CD14-positive monocyte (primary cell): ENCODE results near the gene FOXO6. TPM values are rescaled to one million over a fixed set of nuclear protein-coding genes. Genes with fewer than 3 reads are reported as not detected.

ENCODE experiments used
- DNase-seq, 3 donors: peaks; one replicate each; pipeline ENCODE4 v3.0.0-alpha.2; 2011 to 2022
- H2AFZ ChIP-seq: 2 replicates; pipeline ENCODE4 v1.6.0; 2012; ENCODE audit warnings: mild to moderate bottlenecking, low read depth, low read length, inconsistent platforms; ENCODE audit not compliant: insufficient read depth, poor library complexity, severe bottlenecking
- H3K27ac ChIP-seq, 2 donors: 1 replicate in 1 of 2; 2 replicates in 1 of 2; pipeline ENCODE4 v1.5.1; 2012 to 2013; ENCODE audit warnings: low read length in 2 of 2, control low read depth in 1 of 2, inconsistent platforms in 1 of 2, low read depth in 1 of 2, mild to moderate bottlenecking in 1 of 2
- H3K27me3 ChIP-seq, 2 donors: one replicate each; pipeline versions ENCODE4 v1.6.0 to v1.6.1; 2011 to 2013; ENCODE audit warnings: low read length in 2 of 2; ENCODE audit not compliant: control insufficient read depth in 2 of 2, insufficient read depth in 2 of 2
- H3K36me3 ChIP-seq, 2 donors: replicated peaks in 1 of 2; 1 replicate in 1 of 2; 2 replicates in 1 of 2; pipeline versions ENCODE4 v1.5.1 to v1.6.1; 2012 to 2013; ENCODE audit warnings: low read length in 2 of 2, control low read depth in 1 of 2, inconsistent platforms in 1 of 2, mild to moderate bottlenecking in 1 of 2; ENCODE audit not compliant: insufficient read depth in 2 of 2, control insufficient read depth in 1 of 2
- H3K4me1 ChIP-seq, 2 donors: 1 replicate in 1 of 2; 2 replicates in 1 of 2; pipeline versions ENCODE4 v1.5.1 to v1.6.1; 2012 to 2013; ENCODE audit warnings: low read length in 2 of 2, control low read depth in 1 of 2, inconsistent platforms in 1 of 2, mild to moderate bottlenecking in 1 of 2, moderate library complexity in 1 of 2; ENCODE audit not compliant: insufficient read depth in 2 of 2, control insufficient read depth in 1 of 2
- H3K4me2 ChIP-seq: replicated peaks from 2 replicates; pipeline ENCODE3; 2012; ENCODE audit warnings: low read length, moderate library complexity, mild to moderate bottlenecking; ENCODE audit not compliant: poor library complexity, severe bottlenecking; ENCODE audit errors: extremely low read depth
- H3K4me3 ChIP-seq, 3 experiments: fragments of 200-600 bp in 1 of 3; sonication (generic) in 1 of 3; replicated peaks in 1 of 3; 1 replicate in 2 of 3; 2 replicates in 1 of 3; pipeline ENCODE4 v1.5.1; 2011 to 2013; ENCODE audit warnings: low read length in 3 of 3, mild to moderate bottlenecking in 3 of 3, control low read depth in 2 of 3, low read depth in 2 of 3, inconsistent platforms in 1 of 3, moderate library complexity in 1 of 3
- H3K79me2 ChIP-seq: 2 replicates; pipeline ENCODE4 v1.6.0; 2012; ENCODE audit warnings: mild to moderate bottlenecking, control low read depth, inconsistent platforms, low read length, moderate library complexity; ENCODE audit not compliant: insufficient read depth
- H3K9ac ChIP-seq: 2 replicates; pipeline ENCODE4 v1.6.0; 2017; ENCODE audit warnings: low read length, mild to moderate bottlenecking; ENCODE audit not compliant: insufficient read depth, poor library complexity, severe bottlenecking
- H3K9me3 ChIP-seq, 2 donors: replicated peaks in 1 of 2; 1 replicate in 1 of 2; 2 replicates in 1 of 2; pipeline versions ENCODE4 v1.5.1 to v1.6.1; 2012 to 2013; ENCODE audit warnings: low read length in 2 of 2, control low read depth in 1 of 2; ENCODE audit not compliant: control insufficient read depth in 1 of 2, insufficient read depth in 1 of 2
- H4K20me1 ChIP-seq: 2 replicates; pipeline ENCODE4 v1.6.0; 2012; ENCODE audit warnings: mild to moderate bottlenecking, low read length, control low read depth, moderate library complexity; ENCODE audit not compliant: insufficient read depth
- H3K27ac Mint-ChIP-seq, 7 donors: one replicate each; pipeline ENCODE4 v1.8.0; 2020; ENCODE audit warnings: mild to moderate bottlenecking in 7 of 7, mixed read lengths in 7 of 7, moderate library complexity in 6 of 7, inconsistent platforms in 2 of 7
- H3K27me3 Mint-ChIP-seq, 3 donors: one replicate each; pipeline ENCODE4 v1.8.0; 2021 to 2022; ENCODE audit warnings: low read depth in 3 of 3, mild to moderate bottlenecking in 3 of 3, mixed read lengths in 3 of 3, moderate library complexity in 3 of 3, inconsistent platforms in 1 of 3
- H3K36me3 Mint-ChIP-seq, 2 donors: one replicate each; pipeline ENCODE4 v1.8.0; 2020; ENCODE audit warnings: mixed read lengths in 2 of 2, inconsistent platforms in 1 of 2, mild to moderate bottlenecking in 1 of 2
- H3K4me1 Mint-ChIP-seq: one replicate; pipeline ENCODE4 v1.8.0; 2020; ENCODE audit warnings: mild to moderate bottlenecking, mixed read lengths
- H3K4me3 Mint-ChIP-seq, 2 donors: one replicate each; pipeline ENCODE4 v1.8.0; 2020; ENCODE audit warnings: mild to moderate bottlenecking in 2 of 2, mixed read lengths in 2 of 2, moderate library complexity in 1 of 2
- H3K9me3 Mint-ChIP-seq, 7 donors: one replicate each; pipeline ENCODE4 v1.8.0; 2020 to 2022; ENCODE audit warnings: mixed read lengths in 7 of 7, mild to moderate bottlenecking in 6 of 7, moderate library complexity in 6 of 7, inconsistent platforms in 2 of 7
- WGBS: methylation state at CpG from one replicate; pipeline ENCODE4 v1.1.5; 2013; ENCODE audit warnings: missing lambda C conversion rate; ENCODE audit not compliant: insufficient coverage; 5-methylcytosine and 5-hydroxymethylcytosine counted together
- intact Hi-C, 2 donors: fragments of 100-400 bp; cut with micrococcal nuclease; formaldehyde crosslinking; loops; one replicate each; pipeline versions ENCODE4 v1.15.0 to v1.15.1; 2023
- polyA plus RNA-seq, 3 donors: library from polyadenylated mRNA; depleted of rRNA in 1 of 3; unstranded in 2 of 3; stranded (reverse) in 1 of 3; fragments of 300-500 nt in 2 of 3; fragments of >200 nt in 1 of 3; fragmentation: Illumina TruSeq in 2 of 3; gene quantifications; 1 replicate in 2 of 3; 2 replicates in 1 of 3; pipeline ENCODE4 v1.2.3, GENCODE V29; 2012 to 2021
- TF ChIP-seq, protein P1 (sequence below): fragments of 200-600 bp; IDR thresholded peaks from one replicate; pipeline ENCODE4 v1.8.0; 2022; ENCODE audit warnings: antibody characterized with exemption, mild to moderate bottlenecking

The FOXO6 gene
- polyA plus RNA-seq, 3 donors, result 0.05 TPM; not detected in 2

DNA sequence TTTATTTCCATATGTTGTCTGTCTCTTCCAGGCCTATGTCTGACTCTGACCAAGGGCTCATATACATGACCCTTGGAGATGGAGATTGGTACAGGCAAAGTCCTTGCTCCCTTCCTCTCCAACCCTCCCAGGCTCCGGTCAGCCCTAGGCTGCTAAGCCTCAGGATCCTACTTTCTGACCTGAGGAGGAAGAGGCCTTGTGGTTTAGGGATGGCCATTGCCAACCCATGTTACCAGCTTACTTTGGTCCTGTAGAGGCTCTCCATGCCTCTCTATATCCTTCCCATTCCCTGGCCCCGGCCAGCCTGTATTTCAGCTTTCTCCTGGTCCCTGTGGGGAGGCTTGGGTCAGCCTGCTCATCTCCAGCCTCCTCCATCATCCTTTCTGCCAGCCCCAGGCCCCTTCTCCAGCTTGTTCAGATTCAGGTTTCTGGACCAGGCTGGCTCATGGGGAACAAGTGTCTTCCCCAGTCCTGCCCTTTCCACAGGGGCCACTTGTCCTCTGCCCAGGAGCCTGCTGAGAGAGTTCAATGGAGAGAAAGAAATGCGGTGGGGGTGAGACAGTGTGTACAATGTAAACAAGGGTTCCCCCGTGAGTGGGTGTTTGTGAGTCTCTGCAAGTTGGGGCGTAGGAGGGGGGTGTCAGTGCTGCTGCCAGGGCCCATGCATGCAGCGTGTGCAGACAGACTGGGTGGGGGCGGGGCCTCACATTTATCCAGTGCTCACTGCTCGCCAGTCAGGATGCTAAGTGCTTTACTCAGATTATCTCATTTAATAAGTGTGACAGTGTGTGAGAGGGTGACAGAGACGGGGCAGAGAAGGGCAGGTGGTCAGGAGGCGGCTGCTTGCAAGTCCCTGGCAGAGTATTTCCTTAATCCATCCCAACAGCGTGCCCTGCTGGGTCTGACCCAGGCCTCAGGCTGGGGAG lies 31.3 kb upstream of the FOXO6 start:
- Mint-ChIP-seq H3K36me3 (no peaks in the 10 kb centered on the region), H3K27ac (no peak overlapping the region), H3K4me1 (no peaks in the 10 kb centered on the region), H3K4me3 (no peak overlapping the region), H3K9me3 (peaks cover 2 to 11% (median 9%) of the 10 kb centered on the region in 7 donors), H3K27me3 (peaks cover 0 to 4% (median 1%) of the 10 kb centered on the region in 3 donors)
- no peak overlapping the region for H3K27ac ChIP-seq
- no peak overlapping the region for H2AFZ ChIP-seq
- H3K4me1 ChIP-seq, result no peaks in the 10 kb centered on the region
- TF ChIP-seq, protein P1, sequence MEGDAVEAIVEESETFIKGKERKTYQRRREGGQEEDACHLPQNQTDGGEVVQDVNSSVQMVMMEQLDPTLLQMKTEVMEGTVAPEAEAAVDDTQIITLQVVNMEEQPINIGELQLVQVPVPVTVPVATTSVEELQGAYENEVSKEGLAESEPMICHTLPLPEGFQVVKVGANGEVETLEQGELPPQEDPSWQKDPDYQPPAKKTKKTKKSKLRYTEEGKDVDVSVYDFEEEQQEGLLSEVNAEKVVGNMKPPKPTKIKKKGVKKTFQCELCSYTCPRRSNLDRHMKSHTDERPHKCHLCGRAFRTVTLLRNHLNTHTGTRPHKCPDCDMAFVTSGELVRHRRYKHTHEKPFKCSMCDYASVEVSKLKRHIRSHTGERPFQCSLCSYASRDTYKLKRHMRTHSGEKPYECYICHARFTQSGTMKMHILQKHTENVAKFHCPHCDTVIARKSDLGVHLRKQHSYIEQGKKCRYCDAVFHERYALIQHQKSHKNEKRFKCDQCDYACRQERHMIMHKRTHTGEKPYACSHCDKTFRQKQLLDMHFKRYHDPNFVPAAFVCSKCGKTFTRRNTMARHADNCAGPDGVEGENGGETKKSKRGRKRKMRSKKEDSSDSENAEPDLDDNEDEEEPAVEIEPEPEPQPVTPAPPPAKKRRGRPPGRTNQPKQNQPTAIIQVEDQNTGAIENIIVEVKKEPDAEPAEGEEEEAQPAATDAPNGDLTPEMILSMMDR, result no peak
- intact Hi-C loops, result no loop called here
- no peak overlapping the region for H3K4me3 ChIP-seq
- no peak for DNase-seq
- H3K9ac ChIP-seq, result no peak overlapping the region
- no peaks in the 10 kb centered on the region for H3K79me2 ChIP-seq
- no peaks in the 10 kb centered on the region for H3K27me3 ChIP-seq
- H4K20me1 ChIP-seq, result no peaks in the 10 kb centered on the region
- 93% methylated on average over 4 of the region's 11 CpGs for WGBS
- H3K4me2 ChIP-seq, result no peak overlapping the region
- H3K9me3 ChIP-seq, result peaks cover 0 to 7% of the 10 kb centered on the region in 2 donors
- H3K36me3 ChIP-seq, result no peaks in the 10 kb centered on the region

DNA sequence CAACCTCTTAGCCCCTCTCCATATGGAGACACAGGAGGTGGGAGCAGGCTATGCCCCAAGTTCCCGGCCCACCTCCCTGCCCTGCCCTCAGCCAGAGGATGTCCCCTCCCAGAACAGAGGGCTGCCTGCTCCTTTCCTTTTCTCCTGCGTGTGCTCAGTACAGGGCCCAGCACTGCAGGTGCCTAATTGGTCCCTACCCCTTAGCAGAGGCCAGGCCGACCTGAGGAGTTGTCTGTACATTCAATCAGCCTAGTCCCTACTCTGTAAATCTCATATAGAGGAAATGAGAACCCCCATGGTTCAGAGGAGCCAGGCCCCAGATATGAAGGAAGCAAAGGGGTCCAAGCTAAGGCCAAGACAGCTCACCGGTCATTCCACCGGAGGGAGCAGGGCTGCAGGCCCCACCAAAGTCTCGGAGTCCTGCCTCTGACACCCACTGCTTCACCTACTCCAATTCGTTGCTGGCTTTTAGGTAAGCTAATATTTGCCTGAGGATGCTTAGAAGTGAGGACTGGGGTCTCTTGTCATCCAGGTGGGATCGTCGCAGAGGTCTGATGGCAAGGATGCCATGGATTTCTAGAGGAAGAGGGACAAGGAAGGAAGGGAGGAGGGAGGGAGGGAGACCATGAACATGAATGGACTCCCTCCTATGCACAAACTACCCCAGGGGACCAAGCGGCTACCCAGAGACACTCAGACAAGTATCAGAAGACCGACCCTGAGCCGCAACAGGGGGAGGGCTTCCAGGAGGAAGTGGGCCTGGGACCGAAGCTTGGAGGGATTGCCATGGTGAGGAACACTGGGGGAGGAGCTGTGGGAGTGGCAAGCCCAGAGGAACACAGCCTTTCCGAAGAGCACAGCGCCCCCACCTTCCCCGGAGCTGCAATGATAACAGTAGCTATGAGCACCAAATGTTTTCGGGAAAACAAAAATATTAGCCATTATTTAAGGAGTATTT lies 30.4 kb upstream of the FOXO6 start:
- no peak overlapping the region for H3K4me3 ChIP-seq
- TF ChIP-seq, protein P1, result no peak
- H3K9ac ChIP-seq, result no peak overlapping the region
- H3K9me3 ChIP-seq, result peaks cover 0 to 7% of the 10 kb centered on the region in 2 donors
- H3K36me3 Mint-ChIP-seq, result no peaks in the 10 kb centered on the region
- no peak overlapping the region for H3K27ac ChIP-seq
- H3K27me3 ChIP-seq, result no peaks in the 10 kb centered on the region
- peaks cover 0 to 4% (median 1%) of the 10 kb centered on the region in 3 donors for H3K27me3 Mint-ChIP-seq
- no peak overlapping the region for H3K27ac Mint-ChIP-seq
- no peaks in the 10 kb centered on the region for H3K4me1 ChIP-seq
- no peaks in the 10 kb centered on the region for H3K36me3 ChIP-seq
- DNase-seq, result no peak
- WGBS, result 72% methylated on average over 5 of the region's 17 CpGs
- no peak overlapping the region for H2AFZ ChIP-seq
- peaks cover 2 to 11% (median 9%) of the 10 kb centered on the region in 7 donors for H3K9me3 Mint-ChIP-seq
- H3K79me2 ChIP-seq, result no peaks in the 10 kb centered on the region
- H3K4me1 Mint-ChIP-seq, result no peaks in the 10 kb centered on the region
- intact Hi-C loops, result no loop called here
- no peak overlapping the region for H3K4me2 ChIP-seq
- H3K4me3 Mint-ChIP-seq, result no peak overlapping the region
- H4K20me1 ChIP-seq, result no peaks in the 10 kb centered on the region
